Activated CD4-positive, alpha-beta T cell treated with anti-CD3 and anti-CD28 coated beads, Interleukin-2, amount 10 ng/mL, durations not matched to agents 7 days and 5 days (primary cell): ENCODE results near the gene NFYA. TPM values are rescaled to one million over a fixed set of nuclear protein-coding genes. Genes with fewer than 3 reads are reported as not detected.
A peak's percentile ranks its signal among the peaks of the same experiment; 100 is the strongest.

ENCODE experiments used
- CTCF ChIA-PET: fragments of 350-600 bp; sonication (Branson Sonifier 250); formaldehyde crosslinking; loops from one replicate; lab custom pipeline; 2021; ENCODE audit warnings: antibody characterized with exemption; lab: Charles Lee
- POLR2A ChIA-PET: fragments of 350-600 bp; sonication (Branson Sonifier 250); formaldehyde crosslinking; loops from one replicate; lab custom pipeline; 2021; ENCODE audit warnings: antibody characterized with exemption; lab: Charles Lee
- DNase-seq: peaks from one replicate; pipeline ENCODE4 v3.0.0-alpha.2; 2020
- H3K27ac Mint-ChIP-seq: one replicate; pipeline ENCODE4 v1.8.0; 2021; ENCODE audit warnings: mild to moderate bottlenecking, moderate library complexity, mixed read lengths
- H3K27me3 Mint-ChIP-seq: one replicate; pipeline ENCODE4 v1.8.0; 2021; ENCODE audit warnings: mixed read lengths
- H3K36me3 Mint-ChIP-seq: one replicate; pipeline ENCODE4 v1.8.0; 2021; ENCODE audit warnings: low read depth, mixed read lengths
- H3K4me1 Mint-ChIP-seq: one replicate; pipeline ENCODE4 v1.8.0; 2021; ENCODE audit warnings: mixed read lengths
- H3K4me3 Mint-ChIP-seq: one replicate; pipeline ENCODE4 v1.8.0; 2021; ENCODE audit warnings: mild to moderate bottlenecking, moderate library complexity, mixed read lengths
- H3K9me3 Mint-ChIP-seq: one replicate; pipeline ENCODE4 v1.8.0; 2021; ENCODE audit warnings: mixed read lengths
- total RNA-seq, 2 experiments: library from RNA; stranded (reverse); gene quantifications; one replicate each; pipeline ENCODE4 v1.2.3, GENCODE V29; 2021

NFYA gene
- total RNA-seq, 2 experiments from 2014 or later: 33.8 to 36.9 TPM

DNA sequence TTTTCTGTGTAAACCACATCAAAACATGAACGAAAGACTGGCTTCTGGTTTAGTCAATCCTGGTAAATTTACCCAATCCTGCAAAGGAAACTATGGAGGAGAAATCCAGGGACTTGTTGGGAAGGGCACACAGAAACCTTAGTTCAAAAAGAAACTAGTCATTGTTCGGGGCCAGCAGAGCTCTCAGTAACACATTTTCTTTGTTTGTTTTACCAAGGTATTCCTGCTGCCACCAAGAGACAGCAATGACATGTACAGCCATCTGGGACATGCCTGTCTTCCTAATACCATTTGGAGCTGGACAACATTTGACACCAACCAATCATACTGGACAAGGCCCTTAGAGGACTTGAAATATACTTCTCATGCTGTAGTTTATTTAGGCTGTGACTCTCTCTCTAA, 8.9 kb upstream of the NFYA start:
- H3K4me1 Mint-ChIP-seq: peaks cover 38% of the 10 kb centered on the region
- ChIA-PET CTCF (no interaction called here), POLR2A (interaction anchor here (0.7 kb wide), 1 partner anchor 45 kb away, joined by 4 read pairs; no protein-coding TSS in a partner anchor)
- peak; percentile 4 for DNase-seq
- H3K36me3 Mint-ChIP-seq: peaks cover 43% of the 10 kb centered on the region
- no peaks in the 10 kb centered on the region for H3K27me3 Mint-ChIP-seq
- no peak overlapping the region for H3K27ac Mint-ChIP-seq
- H3K9me3 Mint-ChIP-seq: no peaks in the 10 kb centered on the region
- H3K4me3 Mint-ChIP-seq: no peak overlapping the region

DNA sequence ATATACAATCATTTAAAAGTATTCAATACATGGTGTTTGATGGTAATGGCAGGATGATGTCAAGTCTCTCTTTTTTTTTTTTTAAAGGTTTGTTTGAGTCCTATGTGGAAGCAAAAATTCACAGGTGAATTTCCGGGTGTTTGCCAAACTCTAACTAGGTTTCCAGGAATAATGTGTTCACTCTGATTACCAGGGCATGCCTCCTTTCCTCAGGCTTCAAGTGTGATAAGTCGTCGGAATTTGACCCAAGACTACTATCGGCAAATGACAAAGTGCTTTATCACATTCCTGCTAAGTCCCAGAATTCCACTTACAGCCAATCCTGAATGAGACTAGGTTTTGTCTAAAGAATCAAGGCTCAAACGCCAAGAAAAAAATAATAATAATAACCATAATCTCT, 7.9 kb upstream of the NFYA start:
- DNase-seq: no peak
- no peak overlapping the region for H3K4me3 Mint-ChIP-seq
- peaks cover 52% of the 10 kb centered on the region for H3K36me3 Mint-ChIP-seq
- no peak overlapping the region for H3K27ac Mint-ChIP-seq
- POLR2A ChIA-PET: no interaction called here
- CTCF ChIA-PET: no interaction called here
- H3K27me3 Mint-ChIP-seq: no peaks in the 10 kb centered on the region
- H3K9me3 Mint-ChIP-seq: no peaks in the 10 kb centered on the region
- peaks cover 48% of the 10 kb centered on the region for H3K4me1 Mint-ChIP-seq

DNA sequence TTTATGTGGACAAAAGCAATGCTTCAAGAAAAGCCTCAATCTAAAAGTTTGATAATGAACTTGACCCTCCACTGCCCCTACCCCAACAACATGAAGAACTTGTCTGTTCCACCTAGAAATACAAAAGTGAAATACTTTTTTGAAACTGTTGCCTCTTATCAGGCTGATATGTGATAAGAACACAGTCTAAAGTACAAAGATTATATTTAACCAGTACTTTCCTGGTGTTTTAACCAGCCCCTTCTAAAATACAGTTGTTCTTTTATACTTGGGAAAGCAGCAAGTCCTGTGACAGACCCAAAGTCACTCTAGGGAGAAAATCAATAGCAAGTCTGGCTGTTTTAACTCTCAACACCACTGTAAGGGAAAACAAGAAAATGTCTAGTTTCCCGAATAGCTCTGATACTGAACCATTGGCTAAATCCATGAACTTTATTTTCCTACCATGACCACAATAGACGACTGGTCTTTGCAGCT, 7.2 kb upstream of the NFYA start:
- H3K4me1 Mint-ChIP-seq: peaks cover 55% of the 10 kb centered on the region
- no peaks in the 10 kb centered on the region for H3K9me3 Mint-ChIP-seq
- no peak overlapping the region for H3K27ac Mint-ChIP-seq
- H3K4me3 Mint-ChIP-seq: no peak overlapping the region
- CTCF ChIA-PET: interaction anchor here (1.0 kb wide), 1 partner anchor 9 kb away, joined by 3 read pairs; no protein-coding TSS in a partner anchor
- peaks cover 55% of the 10 kb centered on the region for H3K36me3 Mint-ChIP-seq
- POLR2A ChIA-PET: interaction anchor here (0.6 kb wide), 1 partner anchor 49 kb away, joined by 3 read pairs; no protein-coding TSS in a partner anchor
- H3K27me3 Mint-ChIP-seq: no peaks in the 10 kb centered on the region
- DNase-seq: no peak

DNA sequence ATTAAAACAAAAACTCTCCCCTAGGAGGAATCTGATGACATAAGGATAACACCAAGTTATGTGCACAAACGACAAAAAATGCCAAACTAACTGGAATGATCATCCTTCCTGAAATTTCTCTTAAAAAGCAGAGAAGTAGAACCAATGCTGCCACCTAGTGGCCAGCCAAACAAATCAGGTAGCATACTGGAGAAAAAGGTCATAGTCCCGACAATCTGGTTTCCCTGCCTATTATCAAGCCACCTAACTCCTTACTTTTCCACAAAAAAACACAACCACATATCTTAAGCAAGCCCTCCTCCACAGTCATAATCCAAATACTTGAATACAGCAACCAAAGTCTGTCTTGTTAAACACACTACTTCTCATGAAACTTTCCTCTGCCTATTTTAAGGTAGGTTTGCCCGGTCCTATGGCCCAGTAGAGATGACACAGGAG, 5.9 kb upstream of the NFYA start:
- CTCF ChIA-PET: no interaction called here

DNA sequence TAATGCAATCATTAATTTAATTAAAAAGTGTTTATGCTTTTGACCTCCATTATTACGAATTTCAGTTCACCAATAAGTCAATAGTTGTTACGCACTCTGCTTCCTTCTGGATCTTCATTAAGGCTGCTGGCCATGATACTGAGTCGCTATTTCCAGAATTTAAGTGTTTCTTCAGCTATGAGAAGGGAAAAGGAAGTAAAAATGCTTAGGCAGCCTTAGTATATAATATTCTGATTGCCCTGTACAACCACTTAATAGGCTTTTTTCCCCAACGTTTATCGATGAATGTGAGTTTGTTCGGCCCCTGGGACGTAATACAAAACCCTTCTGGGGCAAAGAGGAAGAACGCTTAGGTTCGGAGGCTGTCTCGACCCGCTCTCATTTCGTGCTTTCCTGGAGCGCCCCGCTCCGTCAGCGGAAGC, 1.3 kb upstream of the NFYA start:
- POLR2A ChIA-PET: no interaction called here
- Mint-ChIP-seq H3K36me3 (peaks cover 44% of the 10 kb centered on the region), H3K4me3 (peak overlapping the region; percentile 96), H3K4me1 (peaks cover 75% of the 10 kb centered on the region), H3K27ac (peak overlapping the region; percentile 99), H3K27me3 (no peaks in the 10 kb centered on the region), H3K9me3 (no peaks in the 10 kb centered on the region)
- no peak for DNase-seq
- CTCF ChIA-PET: interaction anchor here (0.8 to 1.1 kb wide), 2 partner anchors 18 to 43 kb away, joined by 4 to 5 read pairs; partner anchors contain the start of gene APOBEC2

More for the DNA sequence above, 5.9 kb upstream of the NFYA start:
- DNase-seq: peak; percentile 74
- Mint-ChIP-seq H3K4me3 (no peak overlapping the region), H3K27me3 (no peaks in the 10 kb centered on the region), H3K9me3 (no peaks in the 10 kb centered on the region), H3K4me1 (peaks cover 66% of the 10 kb centered on the region), H3K27ac (no peak overlapping the region), H3K36me3 (peaks cover 56% of the 10 kb centered on the region)
- POLR2A ChIA-PET: no interaction called here

DNA sequence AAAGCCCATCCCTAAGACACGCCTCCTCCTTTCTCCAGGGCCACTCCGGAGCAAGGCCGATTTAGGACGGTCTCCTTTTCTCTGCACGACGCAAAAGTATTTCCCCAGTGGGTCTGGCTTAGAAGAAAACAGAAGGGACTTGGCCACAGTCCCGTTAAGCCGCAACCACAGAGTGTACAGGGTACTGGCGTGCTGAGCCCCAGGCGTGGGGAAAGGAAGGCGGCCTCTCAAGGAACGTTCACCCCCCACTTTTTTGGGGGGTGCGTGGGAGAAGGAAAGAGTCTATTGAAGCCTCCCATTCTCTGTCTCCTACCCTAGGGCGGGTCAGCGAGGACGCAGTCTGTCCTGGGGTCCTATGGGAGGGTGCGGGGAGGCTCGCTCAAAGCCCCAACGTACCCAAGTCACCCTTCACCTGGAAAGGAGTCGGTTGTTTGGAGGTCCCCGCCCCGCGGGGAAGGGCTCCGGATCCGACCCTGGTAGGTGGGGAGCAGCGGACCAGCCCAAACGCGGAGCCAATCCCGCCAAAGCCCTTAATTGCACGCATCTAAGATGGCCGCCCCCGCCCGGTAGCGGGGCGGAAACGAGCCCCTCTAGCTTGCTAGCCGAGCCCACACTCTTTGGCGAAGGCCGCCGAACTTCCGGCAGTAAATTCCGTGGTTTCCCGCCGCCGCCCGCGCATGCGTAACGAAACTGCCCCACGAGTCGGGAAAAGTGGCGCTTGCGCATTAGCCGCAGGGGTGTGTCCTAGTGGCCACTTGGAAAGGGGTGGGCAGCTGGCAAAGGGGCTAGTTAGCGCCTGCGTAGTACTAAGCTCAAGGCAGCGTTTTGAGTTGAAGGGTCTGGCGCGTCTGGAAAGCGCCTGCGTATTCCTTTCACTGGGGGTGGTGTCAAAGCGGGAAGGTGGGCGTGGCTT, 595 bp upstream of the NFYA start, which contains the start of gene OARD1:
Gene OARD1, minus strand, starts transcription at position 434 of the 913 bp plus-strand sequence. CDS start 722 bp downstream, outside the sequence.
- H3K27ac Mint-ChIP-seq: peak within 1 kb of the TSS; percentile 99
- CTCF ChIA-PET: interaction anchor here (0.7 to 1.2 kb wide), 9 partner anchors 11 to 125 kb away, joined by 3 to 5 read pairs (median 3); partner anchors contain the start of gene APOBEC2
- no peaks in the 10 kb centered on the region for H3K27me3 Mint-ChIP-seq
- H3K9me3 Mint-ChIP-seq: no peaks in the 10 kb centered on the region
- peak within 1 kb of the TSS; percentile 96 for H3K4me3 Mint-ChIP-seq
- peak; percentile 99 for DNase-seq
- peaks cover 71% of the 10 kb centered on the region for H3K4me1 Mint-ChIP-seq
- peaks cover 38% of the 10 kb centered on the region for H3K36me3 Mint-ChIP-seq
- POLR2A ChIA-PET: no interaction called here

DNA sequence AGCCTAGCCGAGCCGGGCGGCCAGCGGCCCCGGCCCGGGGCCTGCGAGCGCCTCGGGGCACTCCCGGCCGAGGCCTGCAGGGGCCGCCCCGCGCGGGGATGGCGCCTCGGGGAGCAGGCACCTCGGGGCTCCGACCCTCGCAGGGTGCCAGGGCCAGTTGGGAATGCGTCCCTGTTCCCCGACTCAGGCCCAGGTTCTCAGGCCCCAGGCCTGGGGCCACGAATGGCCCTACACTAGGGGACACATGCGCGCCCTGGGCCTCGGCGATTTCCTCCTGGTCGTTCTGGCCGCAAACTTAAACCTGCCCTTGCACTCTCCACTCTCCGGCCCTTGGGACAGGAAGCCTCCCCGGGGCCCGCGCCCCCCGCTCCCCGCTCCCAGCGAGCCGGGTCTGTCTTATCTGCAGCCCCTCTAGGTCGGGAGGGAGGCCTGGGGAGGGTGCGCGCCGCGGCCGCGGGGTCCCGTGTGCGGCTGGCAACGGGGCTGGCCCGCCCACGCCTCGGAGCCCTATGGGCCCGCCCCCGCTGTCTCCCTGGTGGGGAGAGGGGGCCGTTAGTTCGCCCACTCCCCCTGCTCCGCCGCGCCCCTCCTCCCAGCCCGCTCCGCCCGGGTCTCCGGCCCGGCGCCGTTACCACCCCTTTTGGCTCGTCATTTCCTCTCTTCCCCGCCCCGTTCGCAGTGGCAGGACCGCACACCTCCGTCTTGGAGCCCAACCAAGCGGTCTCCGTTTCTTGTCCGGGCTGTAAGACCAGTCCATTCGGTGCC, 611 bp downstream of the NFYA start:
- peak; percentile 88 for DNase-seq
- Mint-ChIP-seq H3K27ac (peak overlapping the region; percentile 99), H3K36me3 (peaks cover 32% of the 10 kb centered on the region), H3K27me3 (no peaks in the 10 kb centered on the region), H3K4me1 (peaks cover 65% of the 10 kb centered on the region), H3K9me3 (no peaks in the 10 kb centered on the region), H3K4me3 (peak overlapping the region; percentile 96)
- ChIA-PET CTCF (interaction anchor here (0.7 to 1.2 kb wide), 5 partner anchors 10 to 109 kb away, joined by 3 to 5 read pairs (median 3); no protein-coding TSS in a partner anchor), POLR2A (no interaction called here)

DNA sequence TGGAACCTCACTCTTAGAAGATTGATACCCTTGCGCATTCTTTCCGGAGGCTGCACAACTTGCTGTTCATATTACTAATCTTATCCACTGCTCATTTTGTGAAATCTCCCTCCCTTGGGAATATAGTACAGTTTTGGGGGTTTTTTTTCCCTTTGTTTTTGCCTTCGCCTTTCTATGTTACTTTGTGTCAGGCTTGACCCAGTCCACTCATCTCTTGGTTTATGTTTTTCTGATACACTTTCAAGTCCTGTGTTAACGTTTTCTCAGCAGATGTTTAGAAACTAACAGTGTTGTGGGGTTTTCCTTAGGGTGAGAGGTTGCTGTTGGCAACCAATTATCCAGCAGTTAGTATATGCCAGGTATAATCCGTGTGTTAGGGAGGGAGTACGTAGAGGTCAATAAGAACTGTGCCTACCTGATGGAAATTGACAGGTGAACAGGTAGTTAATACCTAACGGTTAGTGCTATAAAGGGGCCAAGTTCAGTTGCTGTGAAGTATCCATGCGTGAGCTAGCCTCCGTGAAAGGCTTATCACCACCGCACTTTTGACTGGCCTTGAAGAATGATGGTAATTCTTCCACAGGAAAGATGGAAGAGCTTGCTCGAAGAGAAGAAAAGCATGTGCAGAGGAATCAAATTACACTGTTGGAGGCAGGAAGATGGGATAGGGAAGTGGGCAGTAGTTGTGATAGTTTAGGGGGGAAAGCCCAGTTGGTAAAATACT, 1.4 kb downstream of the NFYA start:
- ChIA-PET POLR2A (no interaction called here), CTCF (interaction anchor here (0.8 kb wide), 1 partner anchor 19 kb away, joined by 4 read pairs; no protein-coding TSS in a partner anchor)
- peak overlapping the region; percentile 94 for H3K4me3 Mint-ChIP-seq
- no peaks in the 10 kb centered on the region for H3K27me3 Mint-ChIP-seq
- H3K4me1 Mint-ChIP-seq: peaks cover 62% of the 10 kb centered on the region
- no peak for DNase-seq
- no peaks in the 10 kb centered on the region for H3K9me3 Mint-ChIP-seq
- peaks cover 34% of the 10 kb centered on the region for H3K36me3 Mint-ChIP-seq
- peak overlapping the region; percentile 97 for H3K27ac Mint-ChIP-seq

DNA sequence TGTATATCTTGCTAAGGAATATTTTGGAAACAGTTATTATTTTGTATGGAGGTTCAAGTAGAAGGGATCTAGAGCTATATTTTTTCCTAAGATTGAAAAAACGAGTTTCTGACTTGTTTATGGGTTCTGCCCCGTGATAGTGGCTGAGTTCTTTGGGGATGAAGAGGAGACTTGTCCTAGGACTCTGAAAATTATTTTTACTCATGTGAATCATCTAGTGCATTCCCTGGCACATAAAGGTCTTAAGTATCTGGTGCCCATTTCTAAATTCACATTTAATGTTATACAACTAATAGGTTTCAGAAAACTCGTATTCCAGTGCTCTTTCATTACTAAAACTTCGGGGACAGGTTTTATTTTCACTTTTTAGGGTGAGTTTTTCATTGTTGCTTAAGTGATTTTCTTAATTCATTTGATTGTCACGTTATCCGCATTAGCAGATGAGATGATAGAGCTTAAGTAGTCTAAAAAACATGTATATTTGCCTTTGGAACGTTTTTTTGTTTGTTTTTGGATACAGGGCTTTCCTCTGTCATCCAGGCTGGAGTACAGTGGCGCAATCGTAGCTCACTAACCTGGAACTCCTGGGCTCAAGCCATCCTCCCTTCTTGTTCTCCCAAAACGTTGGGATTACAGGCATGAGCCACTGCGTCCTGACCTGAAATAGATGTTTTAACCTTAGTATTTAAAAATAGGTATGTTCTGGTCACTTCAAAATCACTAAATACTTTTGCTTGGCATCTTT, 2.1 kb downstream of the NFYA start:
- no peaks in the 10 kb centered on the region for H3K27me3 Mint-ChIP-seq
- H3K4me1 Mint-ChIP-seq: peaks cover 62% of the 10 kb centered on the region
- DNase-seq: no peak
- ChIA-PET CTCF (interaction anchor here (0.8 to 1.3 kb wide), 4 partner anchors 18 to 520 kb away, joined by 3 to 4 read pairs (median 3); no protein-coding TSS in a partner anchor), POLR2A (no interaction called here)
- H3K27ac Mint-ChIP-seq: peak overlapping the region; percentile 97
- no peaks in the 10 kb centered on the region for H3K9me3 Mint-ChIP-seq
- peaks cover 33% of the 10 kb centered on the region for H3K36me3 Mint-ChIP-seq
- H3K4me3 Mint-ChIP-seq: peak overlapping the region; percentile 94

DNA sequence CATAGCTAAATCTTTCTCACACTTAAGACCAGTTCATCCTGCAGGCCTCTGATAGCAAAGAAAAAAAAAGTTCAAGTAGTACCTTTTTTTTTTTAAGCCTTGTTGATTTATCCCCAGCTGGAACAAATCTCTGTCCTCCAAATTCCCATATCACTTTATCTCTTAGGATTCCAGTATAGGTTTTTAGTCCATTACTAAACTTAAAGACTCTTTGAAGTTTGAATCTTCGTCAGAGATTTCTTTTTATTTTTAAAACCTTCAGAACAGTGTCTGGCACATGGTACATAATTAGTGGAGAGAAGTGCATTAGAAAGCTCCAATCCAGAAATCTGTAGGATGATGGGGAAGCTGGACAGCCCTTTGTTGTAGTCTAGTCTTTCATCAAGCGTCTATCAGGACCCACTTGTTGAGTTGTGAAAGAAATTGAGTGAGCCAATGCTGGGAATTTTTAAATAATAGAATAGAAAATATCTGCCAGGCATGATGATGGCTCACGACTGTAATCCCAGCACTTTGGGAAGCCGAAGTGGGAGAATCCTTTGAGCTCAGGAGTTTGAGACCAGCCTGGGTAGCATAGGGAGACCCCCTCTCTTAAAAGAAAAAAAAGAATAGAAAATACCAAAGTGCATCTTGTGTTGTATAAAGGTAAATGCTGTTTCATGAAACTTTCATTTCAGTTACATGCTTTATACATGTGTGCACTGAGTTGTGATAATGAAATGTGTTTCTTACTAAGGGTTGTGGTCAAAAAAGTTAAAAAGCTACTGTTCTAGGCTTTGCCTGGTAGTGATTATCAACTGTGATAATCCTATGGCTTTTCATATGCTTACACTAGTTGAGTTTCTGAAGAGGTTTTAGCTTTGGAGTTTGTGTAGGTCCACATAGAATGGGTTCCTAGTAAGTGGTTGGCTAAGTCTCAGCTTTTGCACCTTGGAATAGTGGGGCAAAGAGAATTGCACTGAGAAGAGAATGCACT, 3.2 kb downstream of the NFYA start:
- peak overlapping the region; percentile 54 for H3K27ac Mint-ChIP-seq
- H3K4me3 Mint-ChIP-seq: peak overlapping the region; percentile 94
- peaks cover 62% of the 10 kb centered on the region for H3K4me1 Mint-ChIP-seq
- H3K9me3 Mint-ChIP-seq: no peaks in the 10 kb centered on the region
- DNase-seq: no peak
- CTCF ChIA-PET: interaction anchor here (0.6 to 1.3 kb wide), 5 partner anchors 12 to 519 kb away, joined by 3 to 4 read pairs (median 3); no protein-coding TSS in a partner anchor
- peaks cover 37% of the 10 kb centered on the region for H3K36me3 Mint-ChIP-seq
- POLR2A ChIA-PET: no interaction called here
- H3K27me3 Mint-ChIP-seq: no peaks in the 10 kb centered on the region
